Glomerular endothelial cell (primary cell): ENCODE measurements around the gene SLCO3A1. TPM values are rescaled to one million over a fixed set of nuclear protein-coding genes. Genes with fewer than 3 reads are reported as not detected.

Experiments used
- DNase-seq: peaks from one replicate; pipeline ENCODE4 v3.0.0-alpha.2; 2011; ENCODE audit warnings: low read depth, low spot score; ENCODE audit errors: extremely low read depth
- total RNA-seq: library from RNA; depleted of rRNA; stranded (reverse); fragments of >200 nt; gene quantifications from 2 replicates; pipeline ENCODE4 v1.2.3, GENCODE V29; 2015

SLCO3A1 gene
- total RNA-seq, 1 donor from 2014 or later, result 7.0 TPM

DNA sequence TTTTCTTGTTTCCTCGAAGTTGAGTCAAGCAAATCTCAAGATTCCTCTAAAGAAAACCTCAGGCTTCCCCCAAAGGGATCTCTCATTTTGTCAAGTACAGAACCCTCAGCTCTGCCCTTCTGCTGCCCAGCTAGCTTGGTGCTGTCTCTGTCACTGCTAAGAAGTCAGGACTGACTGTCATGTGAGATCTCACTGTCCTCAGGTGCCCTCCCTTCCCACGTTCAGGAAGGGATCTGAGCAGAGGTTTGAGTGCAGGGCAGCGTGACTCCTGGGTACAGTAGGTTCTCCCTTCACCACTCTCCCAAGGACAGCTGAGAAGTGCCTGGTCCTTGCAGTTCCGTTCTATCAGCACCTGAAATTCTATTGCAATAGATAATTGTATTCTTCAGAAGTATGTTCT lies 229.7 kb downstream of the SLCO3A1 start:
- DNase-seq, result no peak

DNA sequence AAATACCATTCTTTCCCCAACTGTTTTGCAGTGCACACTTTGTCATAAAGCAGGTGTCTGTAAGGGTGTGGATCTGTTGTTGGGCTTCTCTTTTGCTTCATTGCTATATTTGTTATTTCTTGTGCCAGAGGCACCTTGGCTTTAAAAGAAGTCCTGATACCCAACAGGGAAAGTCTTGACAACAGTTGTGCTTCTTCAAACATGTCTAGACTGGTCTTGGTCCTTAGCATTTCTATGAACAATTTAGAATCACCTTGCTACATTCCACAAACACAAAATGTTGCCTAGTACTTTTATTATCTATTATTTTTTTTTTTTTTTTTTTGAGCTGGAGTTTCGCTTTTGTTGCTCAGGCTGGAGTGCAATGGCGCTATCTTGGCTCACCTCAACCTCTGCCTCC lies 233.7 kb downstream of the SLCO3A1 start:
- DNase-seq, result no peak

DNA sequence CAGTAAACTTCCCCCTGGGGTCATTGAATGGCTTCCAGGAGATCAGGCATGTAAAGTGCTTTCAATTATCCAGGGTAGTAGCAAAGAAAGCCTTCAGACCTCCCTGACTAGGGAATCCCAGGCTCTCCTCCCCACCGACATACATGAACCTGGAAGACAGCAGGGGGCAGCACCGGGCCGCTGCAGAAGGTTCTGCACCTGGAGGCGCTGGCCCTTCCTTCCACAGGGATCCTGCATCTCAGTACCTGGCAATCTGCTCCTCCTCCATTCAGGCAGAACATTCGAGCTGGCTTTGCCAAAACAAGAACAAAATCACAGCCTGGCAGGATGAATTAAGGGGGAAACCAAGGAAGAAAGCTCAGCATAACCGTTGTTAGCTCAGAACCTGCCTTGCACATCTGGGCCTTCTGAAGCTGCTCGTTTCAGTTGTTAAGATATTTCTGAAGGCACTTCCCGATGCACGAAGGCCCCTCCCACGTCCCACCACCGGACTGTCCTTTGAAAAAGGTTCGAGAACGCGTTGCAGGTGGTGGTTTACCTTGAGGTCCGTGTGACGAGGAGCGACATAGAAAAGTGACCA lies 237.7 kb downstream of the SLCO3A1 start:
- no peak for DNase-seq

DNA sequence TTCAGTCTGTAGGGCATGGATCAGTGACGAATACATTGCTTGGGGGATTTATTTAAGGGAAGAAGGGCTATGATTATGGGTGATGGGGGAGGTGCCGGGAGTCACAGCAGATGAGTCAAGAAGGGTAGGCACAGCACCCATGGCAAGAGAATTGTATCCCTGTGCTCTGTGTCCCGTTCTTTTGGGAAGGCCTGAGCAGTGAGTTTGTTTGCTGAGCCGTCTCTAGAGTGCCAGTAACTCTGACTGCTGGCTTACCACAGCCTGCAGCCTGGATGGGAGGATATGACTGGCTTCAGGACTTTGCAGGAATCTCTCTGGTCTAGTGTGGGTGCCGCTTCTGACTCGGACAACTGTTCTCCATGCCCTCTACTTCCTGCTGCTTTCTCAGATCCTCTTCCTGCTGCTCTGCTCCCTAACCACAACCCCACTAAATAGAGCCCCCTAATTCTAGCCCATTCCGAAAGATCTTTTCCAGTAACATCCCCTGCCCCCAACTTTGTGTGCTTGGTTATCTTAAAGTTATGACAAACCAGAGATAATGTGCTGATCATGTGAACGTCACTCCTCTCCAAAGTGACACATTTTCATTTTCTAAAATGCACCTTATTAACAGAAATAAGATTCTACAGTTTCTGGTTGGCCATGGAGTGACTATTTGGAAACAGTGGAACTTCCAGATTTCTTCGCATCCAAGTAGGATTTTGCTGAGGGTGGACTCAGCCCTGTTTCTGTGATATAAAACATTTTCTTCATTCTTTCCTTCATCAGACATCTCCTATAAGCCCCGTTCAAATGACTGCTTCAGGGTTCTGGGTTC lies 239.0 kb downstream of the SLCO3A1 start:
- DNase-seq, result no peak

- DNase-seq, result no peak
Observed at GRCh38 chr15:92095693-92096092, 242.2 kb downstream of the SLCO3A1 start.

GRCh38 chr15:92097474-92098178 lies 244.1 kb downstream of the SLCO3A1 start:
- DNase-seq, result no peak

- DNase-seq, result no peak
Observed at GRCh38 chr15:92098869-92099268, 245.4 kb downstream of the SLCO3A1 start.

GRCh38 chr15:92100301-92100700 lies 246.8 kb downstream of the SLCO3A1 start:
- no peak for DNase-seq

- no peak for DNase-seq
Observed at GRCh38 chr15:92100751-92101150, 247.2 kb downstream of the SLCO3A1 start.

DNA sequence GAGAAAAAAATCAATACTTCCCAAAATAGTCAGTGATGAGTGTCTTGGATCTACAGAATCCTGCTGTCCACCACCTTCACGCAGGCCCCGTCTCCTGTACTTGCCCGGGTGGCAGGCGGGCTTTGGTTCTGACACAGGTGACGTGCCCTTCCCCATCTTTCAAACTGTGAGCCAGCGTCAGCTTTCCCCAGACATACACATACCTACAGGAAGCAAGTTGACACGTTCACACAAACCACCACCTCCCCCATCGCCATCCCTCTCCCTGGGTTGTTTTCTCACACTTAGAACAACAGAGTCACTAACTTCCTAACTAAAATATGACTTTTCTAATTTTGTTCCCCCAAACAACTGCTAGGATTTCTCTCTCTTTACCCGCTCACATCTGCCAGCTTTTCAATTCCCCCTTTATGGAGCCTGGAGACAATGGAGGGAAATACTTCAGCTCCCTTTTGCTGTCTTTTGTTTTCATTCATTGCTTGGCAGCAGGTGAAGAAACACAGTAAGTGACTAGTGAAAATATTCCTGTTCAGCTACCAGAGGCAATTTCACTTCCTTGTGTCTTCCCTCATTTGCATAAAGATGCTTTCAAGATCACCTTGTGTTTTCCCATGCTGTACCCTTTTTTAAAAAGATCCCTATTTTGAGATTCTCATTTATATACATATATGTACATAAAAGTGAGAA lies 248.3 kb downstream of the SLCO3A1 start:
- DNase-seq, result no peak

DNA sequence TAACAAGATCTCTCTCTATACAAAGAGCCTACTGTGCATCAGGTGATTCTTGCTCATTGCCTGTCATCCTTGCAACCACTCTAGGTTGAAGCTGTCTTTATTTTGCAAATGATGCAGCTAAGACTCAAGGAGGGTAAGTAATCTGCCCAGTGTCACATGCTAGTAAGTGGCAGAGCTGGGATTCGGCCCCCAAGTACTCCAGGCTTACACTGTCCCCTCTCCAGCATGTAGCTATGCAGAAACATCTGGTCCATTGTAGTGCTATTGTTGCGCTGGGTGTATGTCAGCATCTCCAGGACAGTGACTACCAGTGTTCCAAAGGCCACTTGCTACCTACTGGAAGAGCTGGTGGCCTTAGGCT lies 248.9 kb downstream of the SLCO3A1 start:
- no peak for DNase-seq

GRCh38 chr15:92104072-92104471 lies 250.6 kb downstream of the SLCO3A1 start:
- DNase-seq, result no peak

DNA sequence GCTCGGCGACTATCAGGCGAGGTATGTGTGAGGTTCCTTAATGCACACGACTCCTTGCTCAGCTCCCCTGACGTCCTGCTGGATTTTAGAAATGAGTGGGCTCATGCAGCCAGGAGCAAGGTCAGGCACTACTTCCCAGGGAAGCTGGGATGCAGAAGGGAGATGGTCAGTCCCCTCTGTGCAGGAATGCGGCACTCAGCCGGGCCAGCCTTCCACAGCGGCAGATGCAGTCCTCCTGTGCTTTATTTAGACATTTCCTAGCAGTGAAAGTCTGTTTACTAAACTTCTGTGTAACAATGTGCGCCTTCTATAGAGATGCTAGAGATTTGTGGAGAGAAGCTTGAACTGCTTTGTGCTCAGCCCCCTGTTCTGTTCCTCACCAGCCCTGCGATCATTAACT lies 252.1 kb downstream of the SLCO3A1 start:
- DNase-seq, result no peak

GRCh38 chr15:92107510-92107909 lies 254.0 kb downstream of the SLCO3A1 start:
- no peak for DNase-seq

DNA sequence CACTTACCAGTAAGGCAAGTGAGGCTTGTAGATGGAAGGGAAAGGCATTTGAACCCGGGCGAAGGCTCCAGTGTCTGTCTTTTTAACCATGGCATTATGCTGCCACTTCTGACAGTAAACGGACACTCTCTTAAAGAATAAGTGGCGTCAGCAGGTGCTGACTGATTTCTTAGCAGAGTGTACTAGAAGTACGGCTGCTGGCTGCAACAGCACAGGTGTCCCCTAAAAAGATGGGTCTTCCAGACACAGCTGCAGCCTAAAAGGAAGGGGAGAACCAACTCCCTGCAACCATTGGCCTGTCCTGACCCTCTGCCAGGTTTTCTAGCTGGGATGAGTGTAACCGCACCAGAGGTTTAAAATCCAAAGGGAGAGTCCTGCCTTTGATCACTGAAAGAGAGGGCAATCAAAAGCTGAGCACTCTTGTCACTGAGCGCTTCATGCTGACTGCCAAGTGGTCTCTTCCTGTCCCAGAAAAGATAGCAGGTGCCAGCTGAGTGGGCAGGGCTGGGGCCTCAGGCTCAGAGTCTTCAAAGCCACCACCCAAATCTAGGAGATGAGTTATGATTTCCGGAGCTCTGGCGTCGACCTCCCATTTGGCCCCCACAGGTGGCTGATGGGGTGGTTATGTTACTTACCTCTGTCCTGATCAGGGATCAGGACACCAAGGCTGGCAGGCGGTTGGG lies 255.8 kb downstream of the SLCO3A1 start:
- no peak for DNase-seq

DNA sequence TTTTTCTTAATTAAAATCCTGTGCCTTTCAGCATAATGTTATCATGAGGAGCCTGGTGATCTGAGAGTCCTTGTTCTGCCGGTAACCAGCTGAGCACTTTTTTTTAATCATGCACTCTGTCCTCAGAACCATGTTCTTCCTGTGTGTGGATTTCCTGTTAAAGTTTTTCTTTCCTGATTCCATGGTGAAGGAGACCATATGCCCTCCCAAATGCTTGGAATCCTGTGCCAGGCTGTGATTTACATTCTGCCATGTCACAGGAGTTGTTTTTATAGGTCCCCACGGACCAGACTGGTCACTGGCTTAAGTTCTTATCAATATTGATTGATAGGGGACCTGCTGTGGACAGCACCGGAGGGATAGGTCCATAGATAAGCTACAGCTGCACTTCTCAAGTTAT lies 257.8 kb downstream of the SLCO3A1 start:
- no peak for DNase-seq

GRCh38 chr15:92111751-92112150 lies 258.2 kb downstream of the SLCO3A1 start:
- no peak for DNase-seq

- DNase-seq, result no peak
Observed at GRCh38 chr15:92112180-92112579, 258.7 kb downstream of the SLCO3A1 start.

GRCh38 chr15:92112711-92113110 lies 259.2 kb downstream of the SLCO3A1 start:
- DNase-seq, result no peak

DNA sequence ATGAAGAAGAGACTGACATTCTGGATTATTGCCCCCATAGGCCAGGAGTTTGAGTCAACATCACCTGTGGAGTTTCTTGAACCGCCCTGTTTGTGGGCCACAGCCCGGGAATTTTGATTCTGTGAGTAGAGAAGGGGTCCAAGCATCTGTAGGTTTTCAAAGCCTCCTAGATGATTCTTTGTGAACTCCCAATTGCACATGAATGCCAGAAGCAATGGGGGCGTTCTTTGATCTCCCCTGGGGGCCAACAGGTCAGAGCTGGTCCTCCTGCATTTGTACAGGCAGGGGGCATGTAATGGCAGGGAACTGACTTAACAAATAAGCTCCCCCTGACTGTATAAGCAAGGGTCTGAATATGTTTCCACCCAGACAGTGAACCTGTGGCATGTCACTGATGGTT lies 260.3 kb downstream of the SLCO3A1 start:
- DNase-seq, result no peak

- no peak for DNase-seq
Observed at GRCh38 chr15:92115834-92116233, 262.3 kb downstream of the SLCO3A1 start.
